HepG2 (cell line): Measurements from ENCODE around the gene HYAL2. TPM values are rescaled to one million over a fixed set of nuclear protein-coding genes. Genes with fewer than 3 reads are reported as not detected.

ENCODE experiments used
- ATAC-seq: fragments of 200-7000 bp; cut with Tn5 transposase; 3 replicates; pipeline ENCODE4 v1.9.1; 2020; ENCODE audit warnings: mild to moderate bottlenecking, moderate library complexity
- BruUV-seq: library from RNA; stranded (reverse); fragments of 400-500 nt; replicated peaks from 2 replicates; lab custom pipeline; 2021; lab: Mats Ljungman, UMichigan
- CTCF ChIA-PET: fragments of 300-600 bp; formaldehyde crosslinking; extraction: SDS; loops from one replicate; lab custom pipeline; 2021; ENCODE audit warnings: low total read pairs, inconsistent platforms, low intra/inter-chr PET ratio; lab: Yijun Ruan, JAX
- POLR2A ChIA-PET: fragments of 350-600 bp; sonication (Branson Sonifier 250); formaldehyde crosslinking; loops from one replicate; lab custom pipeline; 2020; ENCODE audit warnings: antibody characterized with exemption, inconsistent platforms; lab: Yijun Ruan, JAX
- DNase-seq: peaks from one replicate; pipeline ENCODE4 v3.0.0-alpha.2; 2015; ENCODE audit warnings: low spot score
- FAIRE-seq: peaks from 3 replicates; lab custom pipeline; 2011; peaks lifted over from hg19 to GRCh38; lab: Jason Lieb, UNC
- H2AFZ ChIP-seq: one replicate; pipeline ENCODE4 v1.6.1; 2011; ENCODE audit warnings: low read length, inconsistent platforms
- H3K27ac ChIP-seq: fragments of 300-600 bp; 3 replicates; pipeline ENCODE4 v1.8.0; 2011; ENCODE audit warnings: mixed run types, mild to moderate bottlenecking, mixed read lengths, low read length, inconsistent platforms; ENCODE audit not compliant: insufficient read depth; ENCODE audit errors: extremely low read length
- H3K27me3 ChIP-seq, 2 experiments: fragments of 200-600 bp in 1 of 2; 2 replicates in 1 of 2; 3 replicates in 1 of 2; pipeline versions ENCODE4 v1.6.0 to v1.8.0; 2011; ENCODE audit warnings: low read length in 2 of 2, mild to moderate bottlenecking in 2 of 2, moderate library complexity in 2 of 2, inconsistent platforms in 1 of 2; ENCODE audit not compliant: insufficient read depth in 2 of 2, control insufficient read depth in 1 of 2
- H3K36me3 ChIP-seq, 2 experiments: fragments of 200-600 bp in 1 of 2; replicated peaks in 1 of 2; 2 replicates in 1 of 2; 3 replicates in 1 of 2; pipeline versions ENCODE4 v1.5.1 to v1.8.0; 2011; ENCODE audit warnings: low read length in 2 of 2, inconsistent platforms in 1 of 2; ENCODE audit not compliant: insufficient read depth in 2 of 2, control insufficient read depth in 1 of 2
- H3K4me1 ChIP-seq: 2 replicates; pipeline ENCODE4 v1.5.1; 2012; ENCODE audit warnings: low read length, inconsistent platforms; ENCODE audit not compliant: insufficient read depth
- H3K4me2 ChIP-seq: 2 replicates; pipeline ENCODE4 v1.6.0; 2011; ENCODE audit warnings: low read depth, low read length, inconsistent platforms
- H3K4me3 ChIP-seq, 3 experiments: fragments of 200-600 bp in 1 of 3; sonication (generic), shearing (Covaris generic) in 1 of 3; replicated peaks in 1 of 3; 2 replicates each; pipeline ENCODE4 v1.5.1; 2011 to 2016; ENCODE audit warnings: low read length in 3 of 3, inconsistent platforms in 2 of 3, low read depth in 2 of 3, mild to moderate bottlenecking in 2 of 3, control low read depth in 1 of 3, mixed read lengths in 1 of 3; ENCODE audit not compliant: insufficient read depth in 1 of 3
- H3K79me2 ChIP-seq: one replicate; pipeline ENCODE4 v1.6.1; 2011; ENCODE audit warnings: low read length, inconsistent platforms; ENCODE audit not compliant: insufficient read depth
- H3K9ac ChIP-seq: 2 replicates; pipeline ENCODE4 v1.6.0; 2011; ENCODE audit warnings: mild to moderate bottlenecking, low read depth, low read length, inconsistent platforms; ENCODE audit not compliant: insufficient read depth
- H3K9me3 ChIP-seq: 2 replicates; pipeline ENCODE4 v1.5.1; 2012; ENCODE audit warnings: mild to moderate bottlenecking, low read length
- H4K20me1 ChIP-seq: 2 replicates; pipeline ENCODE4 v1.6.0; 2011; ENCODE audit warnings: inconsistent platforms, mild to moderate bottlenecking, low read length, moderate library complexity; ENCODE audit not compliant: insufficient read depth
- CAMTA2 ChIP-seq: sonication (generic); formaldehyde crosslinking; IDR thresholded peaks from 2 replicates; pipeline ENCODE4 v1.4.0; 2020; ENCODE audit warnings: mild to moderate bottlenecking, missing genetic modification reagents, borderline replicate concordance
- SP140L ChIP-seq: sonication (generic); formaldehyde crosslinking; IDR thresholded peaks from 2 replicates; pipeline ENCODE4 v1.4.0; 2020; ENCODE audit warnings: missing genetic modification reagents, borderline replicate concordance
- STAG1 ChIP-seq: sonication (generic); formaldehyde crosslinking; IDR thresholded peaks from 2 replicates; pipeline ENCODE4 v1.4.0; 2020; ENCODE audit warnings: missing genetic modification reagents
- TCF7 ChIP-seq: sonication (generic); IDR thresholded peaks from 2 replicates; pipeline ENCODE4 v1.6.1; 2016; ENCODE audit warnings: antibody characterized with exemption, low read depth
- ZBTB21 ChIP-seq: sonication (generic); formaldehyde crosslinking; IDR thresholded peaks from 2 replicates; pipeline ENCODE4 v1.4.0; 2020; ENCODE audit warnings: missing genetic modification reagents
- ZNF230 ChIP-seq: sonication (generic); formaldehyde crosslinking; IDR thresholded peaks from 2 replicates; pipeline ENCODE4 v1.4.0; 2020; ENCODE audit warnings: mild to moderate bottlenecking, missing genetic modification reagents
- ZNF331 ChIP-seq: sonication (generic); formaldehyde crosslinking; IDR thresholded peaks from 2 replicates; pipeline ENCODE4 v1.4.0; 2020; ENCODE audit warnings: missing genetic modification reagents
- ZNF577 ChIP-seq: sonication (generic); formaldehyde crosslinking; IDR thresholded peaks from 2 replicates; pipeline ENCODE4 v1.4.0; 2020; ENCODE audit warnings: mild to moderate bottlenecking, low read depth, missing genetic modification reagents, borderline replicate concordance
- WGBS: methylation state at CpG from one replicate; pipeline ENCODE4 v1.1.6; 2017; ENCODE audit warnings: low lambda C conversion rate; 5-methylcytosine and 5-hydroxymethylcytosine counted together
- in situ Hi-C: cut with HindIII; loops from 2 replicates; pipeline ENCODE4 v1.10.0; 2017; ENCODE audit warnings: low pct_unique_long_range_greater_than_20kb; ENCODE audit not compliant: extremely low pct_ligation_motif_present
- intact Hi-C: fragments of 100-400 bp; cut with micrococcal nuclease; formaldehyde crosslinking; loops from one replicate; pipeline ENCODE4 v1.10.0; 2022; ENCODE audit not compliant: unreplicated experiment
- polyA plus RNA-seq, 8 experiments: library from polyadenylated mRNA; depleted of rRNA in 3 of 8; stranded (reverse) in 7 of 8; unstranded in 1 of 8; fragments of >200 nt; fragmentation: Illumina TruSeq in 4 of 8; extraction: Trizol in 4 of 8; gene quantifications; 2 replicates each; pipeline versions ENCODE4 v1.2.1 to v1.2.3, GENCODE V29; 2011 to 2016; ENCODE audit warnings: low read depth in 4 of 8, missing spikeins in 1 of 8, mixed read lengths in 1 of 8; ENCODE audit not compliant: insufficient read depth in 1 of 8
- total RNA-seq, 5 experiments: library from RNA; depleted of rRNA; stranded (reverse); fragments of >200 nt; fragmentation: Illumina TruSeq; extraction: Trizol; gene quantifications; 2 replicates each; pipeline ENCODE4 v1.2.3, GENCODE V29; 2016; ENCODE audit warnings: low read depth in 1 of 5
- TF ChIP-seq, protein P1 (sequence below): sonication (generic); formaldehyde crosslinking; IDR thresholded peaks from 2 replicates; pipeline ENCODE4 v1.4.0; 2020; ENCODE audit warnings: missing genetic modification reagents
- TF ChIP-seq, protein P2 (sequence below): sonication (generic); formaldehyde crosslinking; IDR thresholded peaks from 2 replicates; pipeline ENCODE4 v1.5.0; 2020; ENCODE audit warnings: mild to moderate bottlenecking, missing genetic modification reagents, moderate library complexity

Gene HYAL2
- total and polyA plus RNA-seq, 2 of the 13 experiments (the other 11 are each of a cell fraction or from before 2014, with no cell fraction given): 76.2 to 102 TPM

DNA sequence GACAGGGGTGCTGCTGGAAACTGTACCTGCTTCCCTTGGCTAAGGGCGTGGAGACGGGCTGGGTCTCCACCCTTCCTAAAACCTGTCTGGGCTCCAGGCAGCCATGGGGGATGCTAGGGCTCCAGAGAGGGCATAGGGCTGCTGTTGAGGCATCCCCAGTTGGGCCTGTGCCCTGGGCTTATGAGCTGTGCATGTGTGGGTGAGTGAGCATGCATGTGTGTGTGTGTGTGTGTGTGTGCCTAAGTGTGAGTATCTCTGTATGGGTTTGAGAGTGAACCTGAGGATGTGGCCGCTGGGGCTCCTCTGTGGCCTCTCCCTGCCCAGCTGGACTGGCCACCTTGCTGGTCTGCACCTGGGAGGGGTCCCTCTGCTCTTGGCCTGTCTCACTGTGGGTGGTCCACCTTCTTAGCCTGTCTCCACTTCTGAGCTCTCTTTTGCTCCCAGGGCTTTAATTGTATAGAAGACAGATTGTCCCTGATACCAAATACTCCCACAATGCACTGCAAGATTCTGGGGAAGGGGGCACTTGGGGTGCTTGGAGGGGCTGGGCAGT is 48.7 kb upstream of the HYAL2 start:
- 35% methylated on average over 2 of the region's 3 CpGs for WGBS
- Histone ChIP-seq H3K4me1 (peaks cover 7% of the 10 kb centered on the region), H3K27me3 (peaks cover 15 to 67% of the 10 kb centered on the region in 2 experiments), H4K20me1 (no peaks in the 10 kb centered on the region), H3K9me3 (no peaks in the 10 kb centered on the region), H3K4me3 (no peak overlapping the region), H3K36me3 (no peaks in the 10 kb centered on the region), H3K9ac (no peak overlapping the region), H3K4me2 (no peak overlapping the region), H3K27ac (no peak overlapping the region), H2AFZ (no peak overlapping the region), H3K79me2 (no peaks in the 10 kb centered on the region)
- ChIA-PET POLR2A (no interaction called here), CTCF (no interaction called here)
- DNase-seq: no peak
- in situ Hi-C loops: no loop called here
- no peak for FAIRE-seq
- no peak for TF ChIP-seq ZNF577 (CRISPR knock-in tag)
- TF ChIP-seq ZNF331 (CRISPR knock-in tag): no peak
- no peak for TF ChIP-seq TCF7
- TF ChIP-seq SP140L (CRISPR knock-in tag): no peak
- TF ChIP-seq, protein P1, sequence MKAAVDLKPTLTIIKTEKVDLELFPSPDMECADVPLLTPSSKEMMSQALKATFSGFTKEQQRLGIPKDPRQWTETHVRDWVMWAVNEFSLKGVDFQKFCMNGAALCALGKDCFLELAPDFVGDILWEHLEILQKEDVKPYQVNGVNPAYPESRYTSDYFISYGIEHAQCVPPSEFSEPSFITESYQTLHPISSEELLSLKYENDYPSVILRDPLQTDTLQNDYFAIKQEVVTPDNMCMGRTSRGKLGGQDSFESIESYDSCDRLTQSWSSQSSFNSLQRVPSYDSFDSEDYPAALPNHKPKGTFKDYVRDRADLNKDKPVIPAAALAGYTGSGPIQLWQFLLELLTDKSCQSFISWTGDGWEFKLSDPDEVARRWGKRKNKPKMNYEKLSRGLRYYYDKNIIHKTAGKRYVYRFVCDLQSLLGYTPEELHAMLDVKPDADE (CRISPR knock-in tag): no peak
- TF ChIP-seq CAMTA2: no peak
- no peak for TF ChIP-seq ZNF230 (CRISPR knock-in tag)
- no peak for ATAC-seq
- BruUV-seq: no TSS peak
- intact Hi-C loops: loop anchor here (5.0 kb wide), 1 partner anchor 146 kb away; no protein-coding TSS in a partner anchor

DNA sequence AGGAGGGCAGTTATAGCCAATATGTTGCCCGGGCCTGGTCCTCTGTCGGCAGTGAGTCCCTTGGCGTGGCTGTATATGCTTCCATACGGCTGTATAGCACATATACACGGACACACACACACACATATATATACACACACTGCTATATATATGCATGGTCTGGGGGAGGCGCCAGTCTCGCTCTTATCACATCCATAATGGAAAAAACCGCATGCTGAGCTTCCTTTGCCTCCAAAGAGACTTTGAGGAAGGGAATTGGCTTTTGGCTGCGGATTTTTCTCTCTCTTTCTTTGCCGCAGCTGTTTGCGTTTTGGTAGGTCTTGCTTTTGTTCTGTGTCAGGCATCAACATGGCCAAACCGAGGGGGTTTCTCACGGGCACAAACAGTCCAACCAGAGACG is 48.0 kb upstream of the HYAL2 start:
- whole genome bisulfite sequencing: 27% methylated on average over 14 of the region's 14 CpGs
- no peaks in the 10 kb centered on the region for H3K9me3 ChIP-seq
- no TSS peak for BruUV-seq
- no peak overlapping the region for H3K4me2 ChIP-seq
- CTCF ChIA-PET: no interaction called here
- no peak overlapping the region for H3K9ac ChIP-seq
- in situ Hi-C loops (no loop called here), intact Hi-C loops (loop anchor here (5.0 kb wide), 1 partner anchor 147 kb away; no protein-coding TSS in a partner anchor)
- H3K27ac ChIP-seq: no peak overlapping the region
- H3K79me2 ChIP-seq: no peaks in the 10 kb centered on the region
- peaks cover 11 to 67% of the 10 kb centered on the region in 2 experiments; a peak in 4 of 5 replicates for H3K27me3 ChIP-seq
- peaks cover 7% of the 10 kb centered on the region for H3K4me1 ChIP-seq
- no peaks in the 10 kb centered on the region for H4K20me1 ChIP-seq
- TF ChIP-seq, protein P2, sequence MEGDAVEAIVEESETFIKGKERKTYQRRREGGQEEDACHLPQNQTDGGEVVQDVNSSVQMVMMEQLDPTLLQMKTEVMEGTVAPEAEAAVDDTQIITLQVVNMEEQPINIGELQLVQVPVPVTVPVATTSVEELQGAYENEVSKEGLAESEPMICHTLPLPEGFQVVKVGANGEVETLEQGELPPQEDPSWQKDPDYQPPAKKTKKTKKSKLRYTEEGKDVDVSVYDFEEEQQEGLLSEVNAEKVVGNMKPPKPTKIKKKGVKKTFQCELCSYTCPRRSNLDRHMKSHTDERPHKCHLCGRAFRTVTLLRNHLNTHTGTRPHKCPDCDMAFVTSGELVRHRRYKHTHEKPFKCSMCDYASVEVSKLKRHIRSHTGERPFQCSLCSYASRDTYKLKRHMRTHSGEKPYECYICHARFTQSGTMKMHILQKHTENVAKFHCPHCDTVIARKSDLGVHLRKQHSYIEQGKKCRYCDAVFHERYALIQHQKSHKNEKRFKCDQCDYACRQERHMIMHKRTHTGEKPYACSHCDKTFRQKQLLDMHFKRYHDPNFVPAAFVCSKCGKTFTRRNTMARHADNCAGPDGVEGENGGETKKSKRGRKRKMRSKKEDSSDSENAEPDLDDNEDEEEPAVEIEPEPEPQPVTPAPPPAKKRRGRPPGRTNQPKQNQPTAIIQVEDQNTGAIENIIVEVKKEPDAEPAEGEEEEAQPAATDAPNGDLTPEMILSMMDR (CRISPR knock-in tag): peak; percentile 49
- TF ChIP-seq STAG1 (CRISPR knock-in tag) (peak; percentile 31; the same call in 1 of the 2 replicates), ZBTB21 (CRISPR knock-in tag) (no peak)
- POLR2A ChIA-PET: no interaction called here
- ATAC-seq (peak; percentile 32; the same call in 2 of the 3 replicates), FAIRE-seq (no peak), DNase-seq (no peak)
- no peak overlapping the region for H3K4me3 ChIP-seq
- H2AFZ ChIP-seq: no peak overlapping the region
- H3K36me3 ChIP-seq: no peaks in the 10 kb centered on the region
